Keratinocyte (primary cell): ENCODE results near the gene SMG9. TPM values are rescaled to one million over a fixed set of nuclear protein-coding genes. Genes with fewer than 3 reads are reported as not detected.

Experiments
- DNase-seq: peaks from one replicate; pipeline ENCODE4 v3.0.0-alpha.2; 2011; ENCODE audit warnings: low read depth, missing footprints, low spot score
- FAIRE-seq: peaks from 2 replicates; lab custom pipeline; 2011; peaks lifted over from hg19 to GRCh38; lab: Jason Lieb, UNC
- H2AFZ ChIP-seq: 2 replicates; pipeline ENCODE4 v1.6.0; 2012; ENCODE audit warnings: low read length, control low read depth, inconsistent platforms; ENCODE audit not compliant: control insufficient read depth
- H3K27ac ChIP-seq: 2 replicates; pipeline ENCODE4 v1.5.1; 2011; ENCODE audit warnings: low read length; ENCODE audit not compliant: control insufficient read depth, insufficient read depth
- H3K27me3 ChIP-seq: 3 replicates; pipeline ENCODE4 v1.6.0; 2011; ENCODE audit warnings: low read length; ENCODE audit not compliant: control insufficient read depth, insufficient read depth; ENCODE audit errors: extremely low read depth
- H3K36me3 ChIP-seq, 2 experiments: 2 replicates in 1 of 2; 3 replicates in 1 of 2; pipeline ENCODE4 v1.5.1; 2011; ENCODE audit warnings: low read length in 2 of 2, mild to moderate bottlenecking in 1 of 2; ENCODE audit not compliant: control insufficient read depth in 2 of 2, insufficient read depth in 2 of 2; ENCODE audit errors: extremely low read depth in 1 of 2
- H3K4me1 ChIP-seq: 3 replicates; pipeline ENCODE4 v1.5.1; 2011; ENCODE audit warnings: low read length; ENCODE audit not compliant: control insufficient read depth, insufficient read depth; ENCODE audit errors: extremely low read depth
- H3K4me2 ChIP-seq: 3 replicates; pipeline ENCODE4 v1.6.0; 2011; ENCODE audit warnings: low read depth, low read length; ENCODE audit not compliant: control insufficient read depth, insufficient read depth; ENCODE audit errors: extremely low read depth
- H3K4me3 ChIP-seq, 3 experiments: fragments of 200-600 bp in 1 of 3; sonication (generic) in 1 of 3; 2 replicates in 2 of 3; 3 replicates in 1 of 3; pipeline ENCODE4 v1.5.1; 2011 to 2016; ENCODE audit warnings: low read length in 3 of 3, mild to moderate bottlenecking in 3 of 3, control low read depth in 2 of 3, inconsistent platforms in 1 of 3, low read depth in 1 of 3, mixed read lengths in 1 of 3, mixed run types in 1 of 3, moderate library complexity in 1 of 3; ENCODE audit not compliant: control insufficient read depth in 2 of 3, insufficient read depth in 2 of 3; ENCODE audit errors: extremely low read depth in 1 of 3
- H3K79me2 ChIP-seq: 2 replicates; pipeline ENCODE4 v1.6.0; 2012; ENCODE audit warnings: low read length; ENCODE audit not compliant: control insufficient read depth, insufficient read depth
- H3K9ac ChIP-seq: 3 replicates; pipeline ENCODE4 v1.6.0; 2011; ENCODE audit warnings: low read length; ENCODE audit not compliant: control insufficient read depth, insufficient read depth; ENCODE audit errors: extremely low read depth
- H3K9me1 ChIP-seq: 3 replicates; pipeline ENCODE4 v1.6.0; 2011; ENCODE audit warnings: low read length; ENCODE audit not compliant: control insufficient read depth, insufficient read depth; ENCODE audit errors: extremely low read depth
- H3K9me3 ChIP-seq: 2 replicates; pipeline ENCODE4 v1.5.1; 2012; ENCODE audit warnings: low read depth, low read length; ENCODE audit not compliant: control insufficient read depth
- H4K20me1 ChIP-seq: 3 replicates; pipeline ENCODE4 v1.6.0; 2011; ENCODE audit warnings: low read length; ENCODE audit not compliant: control insufficient read depth, insufficient read depth; ENCODE audit errors: extremely low read depth
- EZH2 ChIP-seq: IDR thresholded peaks from one replicate; pipeline ENCODE4 v1.6.1; 2012; ENCODE audit warnings: inconsistent platforms, mild to moderate bottlenecking, low read length, moderate library complexity
- dilution Hi-C: fragments of 300-500 bp; cut with MboI; formaldehyde crosslinking; loops from one replicate; pipeline ENCODE4 v1.7.0; 2020; ENCODE audit warnings: low sequenced_read_pairs; ENCODE audit not compliant: extremely low pct_ligation_motif_present
- polyA plus RNA-seq, 5 experiments: library from polyadenylated mRNA; depleted of rRNA in 3 of 5; stranded (reverse) in 3 of 5; stranded (forward) in 1 of 5; unstranded in 1 of 5; fragments of >200 nt; gene quantifications; 1 replicate in 1 of 5; 2 replicates in 3 of 5; 3 replicates in 1 of 5; pipeline versions ENCODE4 v1.2.1 to v1.2.3, GENCODE V29; 2011 to 2012; ENCODE audit warnings: missing spikeins in 2 of 5, low read depth in 1 of 5, low replicate concordance in 1 of 5
- TF ChIP-seq, protein P1 (sequence below), 3 experiments: IDR thresholded peaks in 1 of 3; conservative IDR thresholded peaks in 1 of 3; optimal IDR thresholded peaks in 1 of 3; 2 replicates in 2 of 3; 3 replicates in 1 of 3; pipeline versions ENCODE3 to v1.5.1; 2011; ENCODE audit warnings: low read length in 3 of 3, mild to moderate bottlenecking in 3 of 3, moderate library complexity in 2 of 3, control low read depth in 1 of 3, inconsistent platforms in 1 of 3; ENCODE audit not compliant: insufficient read depth in 2 of 3; ENCODE audit errors: extremely low read depth in 1 of 3

Gene SMG9
- polyA plus RNA-seq, 1 donor (not counting 4 experiments of a cell fraction or from before 2014, with no cell fraction given) = 15.6 TPM

GRCh38 chr19:43767818-43768217, 13.1 kb upstream of the SMG9 start:
- TF ChIP-seq EZH2 = no peak
- TF ChIP-seq, protein P1, sequence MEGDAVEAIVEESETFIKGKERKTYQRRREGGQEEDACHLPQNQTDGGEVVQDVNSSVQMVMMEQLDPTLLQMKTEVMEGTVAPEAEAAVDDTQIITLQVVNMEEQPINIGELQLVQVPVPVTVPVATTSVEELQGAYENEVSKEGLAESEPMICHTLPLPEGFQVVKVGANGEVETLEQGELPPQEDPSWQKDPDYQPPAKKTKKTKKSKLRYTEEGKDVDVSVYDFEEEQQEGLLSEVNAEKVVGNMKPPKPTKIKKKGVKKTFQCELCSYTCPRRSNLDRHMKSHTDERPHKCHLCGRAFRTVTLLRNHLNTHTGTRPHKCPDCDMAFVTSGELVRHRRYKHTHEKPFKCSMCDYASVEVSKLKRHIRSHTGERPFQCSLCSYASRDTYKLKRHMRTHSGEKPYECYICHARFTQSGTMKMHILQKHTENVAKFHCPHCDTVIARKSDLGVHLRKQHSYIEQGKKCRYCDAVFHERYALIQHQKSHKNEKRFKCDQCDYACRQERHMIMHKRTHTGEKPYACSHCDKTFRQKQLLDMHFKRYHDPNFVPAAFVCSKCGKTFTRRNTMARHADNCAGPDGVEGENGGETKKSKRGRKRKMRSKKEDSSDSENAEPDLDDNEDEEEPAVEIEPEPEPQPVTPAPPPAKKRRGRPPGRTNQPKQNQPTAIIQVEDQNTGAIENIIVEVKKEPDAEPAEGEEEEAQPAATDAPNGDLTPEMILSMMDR (optimal IDR thresholded peaks at IDR 0.05 in 1 of 3, IDR thresholded peaks at IDR 0.05 in 1 of 3, conservative IDR thresholded peaks at IDR 0.05 in 1 of 3; ENCODE audit: extremely low read depth in 1 of 3, insufficient read depth in 2 of 3, low read length in 3 of 3) = no peak
- Histone ChIP-seq H3K4me1 (peaks cover 25% of the 10 kb centered on the region), H3K4me2 (no peak overlapping the region), H4K20me1 (no peaks in the 10 kb centered on the region), H3K4me3 (no peak overlapping the region), H3K79me2 (no peaks in the 10 kb centered on the region), H3K9me1 (no peaks in the 10 kb centered on the region), H2AFZ (no peak overlapping the region), H3K36me3 (peaks cover 0 to 4% of the 10 kb centered on the region in 2 experiments), H3K27ac (no peak overlapping the region), H3K27me3 (no peaks in the 10 kb centered on the region), H3K9ac (no peak overlapping the region), H3K9me3 (no peaks in the 10 kb centered on the region)
- DNase-seq = no peak
- dilution Hi-C loops = no loop called here
- FAIRE-seq = no peak

- Histone ChIP-seq H4K20me1 (no peaks in the 10 kb centered on the region), H3K9me3 (no peaks in the 10 kb centered on the region), H3K4me3 (no peak overlapping the region), H3K79me2 (no peaks in the 10 kb centered on the region), H3K4me1 (peaks cover 25% of the 10 kb centered on the region), H3K27ac (no peak overlapping the region), H2AFZ (no peak overlapping the region), H3K36me3 (peaks cover 0 to 4% of the 10 kb centered on the region in 2 experiments), H3K9me1 (no peaks in the 10 kb centered on the region), H3K9ac (no peak overlapping the region), H3K27me3 (no peaks in the 10 kb centered on the region), H3K4me2 (no peak overlapping the region)
- dilution Hi-C loops = no loop called here
- TF ChIP-seq, protein P1 (optimal IDR thresholded peaks at IDR 0.05 in 1 of 3, IDR thresholded peaks at IDR 0.05 in 1 of 3, conservative IDR thresholded peaks at IDR 0.05 in 1 of 3; ENCODE audit: extremely low read depth in 1 of 3, insufficient read depth in 2 of 3, low read length in 3 of 3) = no peak
- no peak for TF ChIP-seq EZH2
- FAIRE-seq (no peak), DNase-seq (no peak)
Observed at GRCh38 chr19:43767316-43767715, 12.6 kb upstream of the SMG9 start.
